ENCODE measurements around the gene DNAJB7. TPM values are rescaled to one million over a fixed set of nuclear protein-coding genes. Genes with fewer than 3 reads are reported as not detected.
"Not testable (repeated sequence)": the region's sequence is repeated elsewhere in the genome, so short reads cannot be mapped to it uniquely, and the experiment has no call there.

Gene DNAJB7
- total RNA-seq, 4 donors from 2014 or later = not detected

DNA sequence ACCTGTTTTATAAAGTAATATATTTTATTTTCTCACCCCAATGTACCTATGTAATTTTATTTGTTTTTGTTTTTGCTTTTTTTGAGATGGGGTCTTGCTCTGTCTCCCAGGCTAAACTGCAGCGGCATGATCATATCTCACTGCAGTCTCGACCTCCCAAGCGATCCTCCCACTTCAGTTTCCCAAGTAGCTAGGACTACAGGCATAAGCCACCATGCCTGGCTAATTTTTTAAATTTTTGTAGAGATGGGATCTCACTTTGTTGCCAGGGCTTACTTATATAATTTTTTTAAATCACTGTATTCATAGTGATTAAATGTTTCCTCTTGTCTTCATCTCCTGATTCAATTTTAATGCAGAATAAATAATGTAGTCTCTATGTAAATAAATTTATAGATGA, 13.2 kb upstream of the DNAJB7 start:
- no peak for DNase-seq (ENCODE audit: extremely low spot score)
- intact Hi-C loops (cut with DNase I) = no loop called here
- Histone ChIP-seq H3K4me3 (no peak overlapping the region), H3K27me3 (no peaks in the 10 kb centered on the region), H3K27ac (replicated peaks in 1 of 4) (no peak overlapping the region), H3K36me3 (peaks cover 6 to 59% (median 25%) of the 10 kb centered on the region in 4 donors), H3K9me3 (no peaks in the 10 kb centered on the region), H3K4me1 (no peaks in the 10 kb centered on the region)
- TF ChIP-seq POLR2A (IDR thresholded peaks at IDR 0.05; ENCODE audit: low read depth) = no peak
- TF ChIP-seq, protein P1, sequence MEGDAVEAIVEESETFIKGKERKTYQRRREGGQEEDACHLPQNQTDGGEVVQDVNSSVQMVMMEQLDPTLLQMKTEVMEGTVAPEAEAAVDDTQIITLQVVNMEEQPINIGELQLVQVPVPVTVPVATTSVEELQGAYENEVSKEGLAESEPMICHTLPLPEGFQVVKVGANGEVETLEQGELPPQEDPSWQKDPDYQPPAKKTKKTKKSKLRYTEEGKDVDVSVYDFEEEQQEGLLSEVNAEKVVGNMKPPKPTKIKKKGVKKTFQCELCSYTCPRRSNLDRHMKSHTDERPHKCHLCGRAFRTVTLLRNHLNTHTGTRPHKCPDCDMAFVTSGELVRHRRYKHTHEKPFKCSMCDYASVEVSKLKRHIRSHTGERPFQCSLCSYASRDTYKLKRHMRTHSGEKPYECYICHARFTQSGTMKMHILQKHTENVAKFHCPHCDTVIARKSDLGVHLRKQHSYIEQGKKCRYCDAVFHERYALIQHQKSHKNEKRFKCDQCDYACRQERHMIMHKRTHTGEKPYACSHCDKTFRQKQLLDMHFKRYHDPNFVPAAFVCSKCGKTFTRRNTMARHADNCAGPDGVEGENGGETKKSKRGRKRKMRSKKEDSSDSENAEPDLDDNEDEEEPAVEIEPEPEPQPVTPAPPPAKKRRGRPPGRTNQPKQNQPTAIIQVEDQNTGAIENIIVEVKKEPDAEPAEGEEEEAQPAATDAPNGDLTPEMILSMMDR (IDR thresholded peaks at IDR 0.05) = no peak
- no peak for TF ChIP-seq EP300 (IDR thresholded peaks at IDR 0.05)
- TF ChIP-seq POLR2AphosphoS5 (IDR thresholded peaks at IDR 0.05) = no peak
- WGBS = 97% methylated on average over 3 of the region's 3 CpGs

DNA sequence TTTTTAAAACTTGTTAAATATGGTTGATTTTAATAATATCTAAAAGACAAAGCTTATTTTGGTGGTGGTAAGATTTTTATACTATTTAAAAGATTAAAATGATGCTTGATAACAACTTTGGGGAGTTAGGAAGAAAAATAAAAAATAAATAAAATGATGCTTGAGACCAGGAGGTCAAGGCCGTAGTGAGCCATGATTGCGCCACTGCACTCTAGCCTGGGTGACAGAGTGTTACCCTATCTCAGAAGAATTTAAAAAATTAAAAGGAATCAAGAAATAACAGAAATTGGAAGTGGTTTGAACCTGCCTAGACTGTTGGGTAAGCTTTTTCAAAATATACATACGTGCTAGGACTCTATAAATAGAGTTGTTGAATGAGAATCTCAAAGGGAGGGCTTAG, 12.1 kb upstream of the DNAJB7 start:
- WGBS = 94% methylated on average over 3 of the region's 3 CpGs
- intact Hi-C loops (cut with DNase I) = no loop called here
- H3K36me3 ChIP-seq = peaks cover 6 to 65% (median 27%) of the 10 kb centered on the region in 4 donors

DNA sequence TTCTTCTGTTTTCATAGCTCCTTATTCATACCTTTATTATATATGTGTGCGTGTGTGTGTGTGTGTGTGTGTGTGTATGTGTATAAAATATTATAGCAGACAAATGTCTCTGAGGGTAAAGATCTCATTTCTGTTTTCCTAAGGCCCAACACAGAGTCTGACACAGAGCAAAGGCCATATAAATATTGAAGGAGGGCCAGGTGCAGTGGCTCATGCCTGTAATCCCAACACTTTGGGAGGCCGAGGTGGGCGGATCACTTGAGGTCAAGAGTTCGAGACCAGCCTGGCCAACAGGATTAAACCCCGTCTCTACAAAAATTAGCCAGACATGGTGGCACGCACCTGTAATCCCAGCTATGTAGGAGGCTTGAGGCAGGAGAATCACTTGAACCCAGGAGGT, 6.5 kb upstream of the DNAJB7 start:
- intact Hi-C loops (cut with DNase I); H3K4me3 ChIP-seq; H3K9me3 ChIP-seq; H3K27me3 ChIP-seq; H3K4me1 ChIP-seq; H3K27ac ChIP-seq (replicated peaks in 1 of 4); DNase-seq (ENCODE audit: extremely low spot score): not testable (repeated sequence)
- 80% methylated on average over 6 of the region's 6 CpGs for WGBS
- peaks cover 6 to 37% (median 18%) of the 10 kb centered on the region in 4 donors for H3K36me3 ChIP-seq

More for the DNA sequence above, 12.1 kb upstream of the DNAJB7 start:
- H3K27me3 ChIP-seq = no peaks in the 10 kb centered on the region
- no peaks in the 10 kb centered on the region for H3K4me1 ChIP-seq
- DNase-seq (ENCODE audit: extremely low spot score) = no peak
- H3K4me3 ChIP-seq = no peak overlapping the region
- no peak overlapping the region for H3K27ac ChIP-seq (replicated peaks in 1 of 4)
- no peaks in the 10 kb centered on the region for H3K9me3 ChIP-seq
- no peak for TF ChIP-seq EP300 (IDR thresholded peaks at IDR 0.05)

DNA sequence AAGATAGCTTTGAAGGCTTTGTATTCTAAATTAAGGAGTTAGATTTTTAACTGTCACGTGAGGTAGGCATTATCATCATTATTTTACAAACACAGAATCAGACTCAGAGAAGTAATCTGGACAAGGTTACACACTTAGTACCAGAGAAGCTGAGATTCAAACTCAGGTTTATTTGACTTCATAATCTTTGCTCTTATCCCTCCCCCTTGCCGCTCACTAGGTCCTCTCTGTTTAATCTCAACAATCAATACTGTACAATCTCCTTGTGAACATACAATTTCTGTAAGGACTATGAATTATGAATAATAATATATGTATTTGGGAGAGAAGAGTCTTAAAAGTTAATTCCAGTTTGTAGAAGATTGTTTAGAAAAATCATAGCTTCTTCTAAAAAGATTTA, 5.2 kb upstream of the DNAJB7 start:
- no peaks in the 10 kb centered on the region for H3K4me1 ChIP-seq
- no peak overlapping the region for H3K27ac ChIP-seq (replicated peaks in 1 of 4)
- peaks cover 6 to 29% (median 18%) of the 10 kb centered on the region in 4 donors for H3K36me3 ChIP-seq
- WGBS = 91% methylated on average over 2 of the region's 2 CpGs
- TF ChIP-seq POLR2AphosphoS5 (IDR thresholded peaks at IDR 0.05) = no peak
- no peak for TF ChIP-seq POLR2A (IDR thresholded peaks at IDR 0.05; ENCODE audit: low read depth)
- TF ChIP-seq, protein P1 (IDR thresholded peaks at IDR 0.05) = no peak
- no peak for TF ChIP-seq EP300 (IDR thresholded peaks at IDR 0.05)
- intact Hi-C loops (cut with DNase I) = no loop called here
- no peak overlapping the region for H3K4me3 ChIP-seq
- H3K9me3 ChIP-seq = no peaks in the 10 kb centered on the region
- no peak for DNase-seq (ENCODE audit: extremely low spot score)
- no peaks in the 10 kb centered on the region for H3K27me3 ChIP-seq

DNA sequence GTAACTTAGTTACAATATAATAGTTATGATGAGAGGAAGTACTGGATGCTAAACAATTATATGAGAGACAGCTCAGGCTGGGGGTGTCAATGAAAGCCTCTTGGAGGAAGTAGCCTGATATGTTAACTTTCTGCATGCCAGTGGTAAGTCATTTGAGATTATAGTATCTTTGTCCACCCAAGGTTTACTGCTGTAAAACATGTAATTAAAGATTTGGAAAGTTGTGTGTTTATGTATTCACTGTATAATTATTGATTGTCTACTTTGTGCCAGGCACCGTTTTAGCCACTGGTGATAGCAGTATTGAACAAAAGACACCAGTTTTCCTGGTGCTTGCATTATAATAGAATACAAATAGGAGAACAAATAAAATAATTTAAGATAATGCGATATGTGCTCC, 624 bp upstream of the DNAJB7 start:
- Histone ChIP-seq H3K27ac (replicated peaks in 1 of 4) (no peak overlapping the region), H3K4me1 (peaks cover 8 to 17% (median 12%) of the 10 kb centered on the region in 4 donors), H3K4me3 (no peak overlapping the region), H3K27me3 (no peaks in the 10 kb centered on the region), H3K9me3 (no peaks in the 10 kb centered on the region), H3K36me3 (peaks cover 0 to 19% (median 5%) of the 10 kb centered on the region in 4 donors)
- TF ChIP-seq POLR2A (IDR thresholded peaks at IDR 0.05; ENCODE audit: low read depth) (no peak), POLR2AphosphoS5 (IDR thresholded peaks at IDR 0.05) (no peak), EP300 (IDR thresholded peaks at IDR 0.05) (no peak)
- TF ChIP-seq, protein P1 (IDR thresholded peaks at IDR 0.05) = no peak
- DNase-seq (ENCODE audit: extremely low spot score) = no peak
- WGBS = 92% methylated on average over 2 of the region's 2 CpGs
- intact Hi-C loops (cut with DNase I) = no loop called here

DNA sequence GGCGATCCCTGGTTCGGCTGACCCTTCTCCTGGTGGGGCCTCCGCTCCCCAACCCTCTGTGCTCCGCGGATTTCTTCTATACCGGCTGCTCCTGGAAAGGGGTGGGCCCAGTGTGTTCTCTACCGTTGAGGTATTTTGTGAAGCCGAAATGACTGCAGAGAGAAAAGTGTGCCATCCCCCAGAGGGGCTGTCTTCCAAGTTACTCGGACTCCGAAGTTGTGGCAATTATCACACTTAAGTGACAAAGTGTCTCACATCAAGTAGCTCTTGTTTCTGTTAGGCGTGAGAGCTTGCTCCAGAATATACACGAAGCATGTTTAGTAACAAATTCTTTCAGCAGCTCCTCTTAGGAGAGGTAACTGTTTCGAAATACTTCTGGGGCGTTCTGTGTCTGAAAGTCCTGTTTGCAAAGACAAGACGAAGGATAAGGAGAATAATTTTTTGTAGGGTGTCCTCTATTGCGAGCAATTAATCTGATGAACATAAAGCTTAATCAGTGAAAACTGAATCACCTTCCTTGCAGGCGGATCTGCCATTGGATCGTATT, 4.5 kb downstream of the DNAJB7 start:
- TF ChIP-seq EP300 (IDR thresholded peaks at IDR 0.05) = no peak
- no peak for TF ChIP-seq POLR2A (IDR thresholded peaks at IDR 0.05; ENCODE audit: low read depth)
- TF ChIP-seq, protein P1 (IDR thresholded peaks at IDR 0.05) = no peak
- TF ChIP-seq POLR2AphosphoS5 (IDR thresholded peaks at IDR 0.05) = no peak
- Histone ChIP-seq H3K36me3 (peaks cover 0 to 19% (median 5%) of the 10 kb centered on the region in 4 donors), H3K27ac (replicated peaks in 1 of 4) (peak overlapping the region; percentile 89 to 99 (median 97)), H3K4me1 (peaks cover 41 to 53% (median 47%) of the 10 kb centered on the region in 4 donors), H3K9me3 (no peaks in the 10 kb centered on the region), H3K27me3 (no peaks in the 10 kb centered on the region), H3K4me3 (peak overlapping the region; percentile 61 to 94 (median 92))
- 9% methylated on average over 17 of the region's 18 CpGs for WGBS
- intact Hi-C loops (cut with DNase I) = loop anchor here (5.0 kb wide), 2 partner anchors 40 to 580 kb away; partner anchors contain the start of gene SLC25A17
- DNase-seq (ENCODE audit: extremely low spot score) = no peak
